Mesenchymal stem cell (in vitro differentiated cells and primary cell): ENCODE data around the gene TDP1.

Experiments
- DNase-seq: peaks from one replicate; pipeline ENCODE4 v3.0.0-alpha.2; 2013
- H2AFZ ChIP-seq: one replicate; pipeline ENCODE4 v1.6.1; 2013; ENCODE audit warnings: low read depth, mild to moderate bottlenecking, control low read depth, inconsistent platforms, low read length, moderate library complexity
- H2AK5ac ChIP-seq: 2 replicates; pipeline ENCODE4 v1.6.1; 2013; ENCODE audit warnings: low read length, moderate library complexity, mild to moderate bottlenecking, inconsistent platforms; ENCODE audit not compliant: severe bottlenecking
- H2BK120ac ChIP-seq: one replicate; pipeline ENCODE4 v1.6.1; 2013; ENCODE audit warnings: low read depth, mild to moderate bottlenecking, inconsistent platforms, low read length, moderate library complexity
- H2BK12ac ChIP-seq, 2 experiments: one replicate each; pipeline ENCODE4 v1.6.1; 2013; ENCODE audit warnings: inconsistent platforms in 2 of 2, low read length in 2 of 2, mild to moderate bottlenecking in 2 of 2, moderate library complexity in 2 of 2, control low read depth in 1 of 2
- H2BK15ac ChIP-seq: one replicate; pipeline ENCODE4 v1.6.1; 2013; ENCODE audit warnings: mild to moderate bottlenecking, low read depth, inconsistent platforms; ENCODE audit not compliant: poor library complexity, severe bottlenecking
- H2BK5ac ChIP-seq: 2 replicates; pipeline ENCODE4 v1.6.1; 2013; ENCODE audit warnings: low read depth, mild to moderate bottlenecking, low read length, control low read depth, inconsistent platforms; ENCODE audit not compliant: poor library complexity, severe bottlenecking
- H3K14ac ChIP-seq, 2 experiments: one replicate each; pipeline ENCODE4 v1.6.1; 2013; ENCODE audit warnings: inconsistent platforms in 2 of 2, low read length in 2 of 2, control low read depth in 1 of 2, mild to moderate bottlenecking in 1 of 2, moderate library complexity in 1 of 2
- H3K18ac ChIP-seq, 2 experiments: one replicate each; pipeline ENCODE4 v1.6.1; 2013; ENCODE audit warnings: inconsistent platforms in 2 of 2, low read length in 2 of 2, control low read depth in 1 of 2, low read depth in 1 of 2, mild to moderate bottlenecking in 1 of 2
- H3K23ac ChIP-seq, 2 experiments: one replicate each; pipeline ENCODE4 v1.6.1; 2013; ENCODE audit warnings: inconsistent platforms in 2 of 2, low read length in 2 of 2, mild to moderate bottlenecking in 2 of 2, moderate library complexity in 2 of 2, control low read depth in 1 of 2
- H3K27ac ChIP-seq: 2 replicates; pipeline ENCODE4 v1.5.1; 2013; ENCODE audit warnings: mild to moderate bottlenecking, moderate library complexity, low read length, control low read depth, inconsistent platforms; ENCODE audit not compliant: poor library complexity, severe bottlenecking
- H3K27me3 ChIP-seq, 2 experiments: 2 replicates each; pipeline versions ENCODE4 v1.6.1 to v1.7.0; 2013; ENCODE audit warnings: low read length in 2 of 2, mild to moderate bottlenecking in 2 of 2, moderate library complexity in 2 of 2, control low read depth in 1 of 2, inconsistent platforms in 1 of 2; ENCODE audit not compliant: control insufficient read depth in 1 of 2, insufficient read depth in 1 of 2
- H3K36me3 ChIP-seq, 2 experiments: 2 replicates each; pipeline versions ENCODE4 v1.6.1 to v1.7.0; 2013; ENCODE audit warnings: low read length in 2 of 2, control low read depth in 1 of 2, inconsistent platforms in 1 of 2, low read depth in 1 of 2, mild to moderate bottlenecking in 1 of 2; ENCODE audit not compliant: insufficient read depth in 2 of 2, control insufficient read depth in 1 of 2
- H3K4ac ChIP-seq, 2 experiments: one replicate each; pipeline ENCODE4 v1.6.1; 2013; ENCODE audit warnings: inconsistent platforms in 2 of 2, low read length in 2 of 2, mild to moderate bottlenecking in 2 of 2, moderate library complexity in 2 of 2, control low read depth in 1 of 2, low read depth in 1 of 2
- H3K4me1 ChIP-seq: 2 replicates; pipeline ENCODE4 v1.6.1; 2013; ENCODE audit warnings: low read depth, low read length, control low read depth; ENCODE audit not compliant: control insufficient read depth, insufficient read depth
- H3K4me2 ChIP-seq: 2 replicates; pipeline ENCODE4 v1.6.1; 2013; ENCODE audit warnings: low read length, mild to moderate bottlenecking, inconsistent platforms; ENCODE audit not compliant: poor library complexity, severe bottlenecking
- H3K4me3 ChIP-seq, 2 experiments: 2 replicates each; pipeline versions ENCODE4 v1.5.1 to v1.7.0; 2013; ENCODE audit warnings: low read length in 2 of 2, mild to moderate bottlenecking in 2 of 2, control low read depth in 1 of 2, low read depth in 1 of 2; ENCODE audit not compliant: insufficient read depth in 1 of 2
- H3K79me1 ChIP-seq: replicated peaks from 2 replicates; pipeline ENCODE4 v1.6.1; 2013; ENCODE audit warnings: mild to moderate bottlenecking, control low read depth, low read length, inconsistent platforms; ENCODE audit not compliant: poor library complexity, severe bottlenecking
- H3K9ac ChIP-seq: 2 replicates; pipeline ENCODE4 v1.7.0; 2013; ENCODE audit warnings: mild to moderate bottlenecking, low read length, moderate library complexity
- H3K9me3 ChIP-seq: 2 replicates; pipeline ENCODE4 v1.7.0; 2013; ENCODE audit warnings: mild to moderate bottlenecking, low read length; ENCODE audit not compliant: control insufficient read depth
- H4K8ac ChIP-seq: one replicate; pipeline ENCODE4 v1.6.1; 2013; ENCODE audit warnings: inconsistent platforms, mild to moderate bottlenecking, low read length, moderate library complexity
- H4K91ac ChIP-seq: one replicate; pipeline ENCODE4 v1.6.1; 2013; ENCODE audit warnings: mild to moderate bottlenecking, low read length, inconsistent platforms
- WGBS: methylation state at CpG from one replicate; pipeline ENCODE4 v1.1.7; 2013; ENCODE audit warnings: mixed read lengths; 5-methylcytosine and 5-hydroxymethylcytosine counted together

The TDP1 gene

DNA sequence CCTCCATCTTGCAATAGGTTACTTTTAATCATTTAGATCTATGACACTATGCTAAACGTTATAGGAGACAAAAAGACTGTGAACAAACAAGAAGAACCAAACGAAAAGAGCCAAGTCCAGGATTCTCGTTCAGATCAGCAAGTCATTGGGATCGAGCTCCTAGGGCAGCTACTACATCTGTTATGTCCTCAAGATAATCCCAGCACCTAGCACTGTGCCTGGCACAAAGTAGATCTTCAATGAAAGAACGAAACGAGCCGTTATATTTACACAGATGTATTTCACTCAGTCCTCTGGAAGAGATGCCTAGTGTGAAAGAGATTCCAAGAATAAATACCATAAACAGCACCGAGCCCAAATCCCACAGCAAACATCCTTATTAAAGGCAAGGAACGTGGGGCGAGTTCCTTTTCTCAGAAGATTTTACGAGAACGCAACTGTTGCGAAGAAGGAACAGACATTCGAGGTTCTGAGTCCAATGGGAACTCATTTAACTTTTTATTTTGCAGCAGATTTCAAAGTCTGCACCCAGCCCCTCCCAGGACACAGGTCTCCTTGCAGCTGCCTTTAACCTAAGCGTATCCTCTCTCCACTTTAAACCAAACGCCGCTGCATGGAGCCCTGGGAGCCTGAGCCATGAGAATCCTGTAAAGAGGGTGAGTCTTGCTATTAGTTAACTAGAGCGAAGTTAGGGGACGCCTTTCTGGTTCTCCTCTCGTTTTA, 544 bp upstream of the TDP1 start:
- Histone ChIP-seq H3K27me3 (no peaks in the 10 kb centered on the region), H3K36me3 (peaks cover 8 to 25% of the 10 kb centered on the region in 2 experiments), H2BK120ac (no peak overlapping the region), H3K4me1 (peaks cover 11% of the 10 kb centered on the region), H3K18ac (peak overlapping the region in 1 of 2 experiments; percentile 58), H4K91ac (no peak overlapping the region), H2AK5ac (no peak overlapping the region), H3K9me3 (no peaks in the 10 kb centered on the region), H3K4me3 (peak overlapping the region; percentile 29 to 86), H3K9ac (peak overlapping the region; percentile 89), H2AFZ (no peak overlapping the region), H3K4ac (no peak overlapping the region), H3K14ac (no peak overlapping the region), H3K79me1 (peaks cover 23% of the 10 kb centered on the region), H2BK12ac (no peak overlapping the region), H2BK5ac (peak overlapping the region; percentile 47), H3K27ac (peak overlapping the region; percentile 78), H3K4me2 (peak overlapping the region; percentile 87), H3K23ac (no peak overlapping the region), H2BK15ac (no peak overlapping the region), H4K8ac (no peak overlapping the region)
- 9% methylated on average over 20 of the region's 20 CpGs for WGBS
- no peak for DNase-seq

DNA sequence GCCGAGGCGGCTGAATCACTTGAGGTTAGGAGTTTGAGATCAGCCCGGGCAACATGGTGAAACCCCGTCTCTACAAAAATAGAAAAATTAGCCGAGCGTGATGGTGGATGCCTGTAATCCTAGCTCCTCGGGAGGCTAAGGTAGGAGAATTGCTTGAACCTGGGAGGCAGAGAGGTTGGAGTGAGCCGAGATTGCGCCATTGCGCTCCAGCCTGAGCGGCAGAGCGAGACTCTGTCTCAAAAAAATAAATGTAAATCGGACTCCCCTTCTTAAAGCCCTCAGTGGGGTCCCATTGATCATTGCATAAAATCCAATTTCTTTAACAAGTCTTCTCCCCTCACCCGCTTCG, 908 bp downstream of the TDP1 start:
- Histone ChIP-seq H3K23ac (peak overlapping the region in 1 of 2 experiments; percentile 53), H3K4ac (no peak overlapping the region), H3K27ac (peak overlapping the region; percentile 91), H3K4me2 (peak overlapping the region; percentile 94), H3K79me1 (peaks cover 25% of the 10 kb centered on the region), H2BK120ac (no peak overlapping the region), H2BK12ac (no peak overlapping the region), H3K14ac (no peak overlapping the region), H2BK15ac (no peak overlapping the region), H3K27me3 (no peaks in the 10 kb centered on the region), H2BK5ac (no peak overlapping the region), H3K4me3 (peak overlapping the region; percentile 86 to 96), H2AK5ac (no peak overlapping the region), H2AFZ (no peak overlapping the region), H3K36me3 (peaks cover 8 to 16% of the 10 kb centered on the region in 2 experiments), H3K9me3 (no peaks in the 10 kb centered on the region), H4K91ac (no peak overlapping the region), H3K9ac (peak overlapping the region; percentile 89), H3K4me1 (peaks cover 11% of the 10 kb centered on the region), H3K18ac (peak overlapping the region in 1 of 2 experiments; percentile 91), H4K8ac (no peak overlapping the region)
- 18% methylated on average over 15 of the region's 15 CpGs for WGBS
- no peak for DNase-seq

DNA sequence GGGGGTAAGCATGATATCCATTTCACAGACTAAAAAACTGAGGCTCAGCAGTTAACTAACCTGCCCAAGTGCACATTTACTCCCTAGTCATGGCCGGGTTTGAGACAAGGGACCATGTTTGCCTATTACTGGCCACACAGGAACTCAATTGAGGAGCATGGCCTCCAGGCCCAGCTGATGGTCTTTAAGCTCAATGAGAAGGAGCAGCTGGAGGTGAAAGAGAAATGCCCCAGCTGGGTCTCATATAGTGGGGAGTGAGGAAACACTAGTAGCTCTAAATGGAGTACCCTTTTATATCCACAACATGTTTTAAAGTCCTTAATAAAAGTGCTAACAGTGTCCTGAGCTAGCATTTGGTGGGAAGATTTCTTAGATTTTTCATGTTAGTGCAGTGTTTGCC, 1.6 kb downstream of the TDP1 start:
- DNase-seq: peak; percentile 11
- no peak overlapping the region for H2BK12ac ChIP-seq
- no peak overlapping the region for H2BK5ac ChIP-seq
- H3K27me3 ChIP-seq: no peaks in the 10 kb centered on the region
- H4K91ac ChIP-seq: no peak overlapping the region
- no peak overlapping the region for H2AFZ ChIP-seq
- H3K4me1 ChIP-seq: peaks cover 11% of the 10 kb centered on the region
- H3K27ac ChIP-seq: peak overlapping the region; percentile 13
- peak overlapping the region in 1 of 2 experiments; percentile 86 for H3K4me3 ChIP-seq
- 92% methylated on average over 1 of the region's 1 CpG for WGBS
- no peak overlapping the region for H2BK15ac ChIP-seq
- H3K18ac ChIP-seq: no peak overlapping the region
- no peaks in the 10 kb centered on the region for H3K9me3 ChIP-seq
- peak overlapping the region; percentile 70 for H2AK5ac ChIP-seq
- H3K9ac ChIP-seq: peak overlapping the region; percentile 89
- H2BK120ac ChIP-seq: no peak overlapping the region
- H3K79me1 ChIP-seq: peaks cover 27% of the 10 kb centered on the region
- H3K23ac ChIP-seq: no peak overlapping the region
- no peak overlapping the region for H3K4me2 ChIP-seq
- H4K8ac ChIP-seq: no peak overlapping the region
- no peak overlapping the region for H3K4ac ChIP-seq
- H3K36me3 ChIP-seq: peaks cover 8 to 16% of the 10 kb centered on the region in 2 experiments
- H3K14ac ChIP-seq: no peak overlapping the region

DNA sequence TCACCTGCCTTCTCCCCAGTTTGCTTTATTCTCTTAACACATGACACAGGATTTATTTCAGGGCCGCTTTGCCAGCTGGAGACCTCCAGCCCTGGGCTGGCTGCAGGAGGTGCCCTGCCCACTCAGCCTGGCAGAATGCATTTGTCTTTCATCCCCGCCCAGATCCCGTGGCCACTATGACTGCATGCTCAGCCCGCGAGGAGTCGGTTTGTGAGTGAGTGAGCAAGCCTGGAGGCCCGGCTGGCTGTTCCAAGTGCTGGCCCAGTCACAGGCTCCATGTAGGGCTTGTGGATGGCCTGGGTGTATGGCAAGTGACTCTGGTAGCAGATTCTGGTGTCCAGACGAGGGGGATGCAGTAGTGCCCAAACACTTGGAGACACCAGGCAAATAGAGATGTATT, 2.1 kb downstream of the TDP1 start:
- Histone ChIP-seq H4K91ac (no peak overlapping the region), H2BK12ac (peak overlapping the region in 1 of 2 experiments; percentile 69), H2BK5ac (no peak overlapping the region), H3K4me3 (no peak overlapping the region), H2BK120ac (no peak overlapping the region), H3K4ac (no peak overlapping the region), H4K8ac (peak overlapping the region; percentile 39), H3K36me3 (peaks cover 11 to 18% of the 10 kb centered on the region in 2 experiments), H2BK15ac (no peak overlapping the region), H3K23ac (peak overlapping the region in 1 of 2 experiments; percentile 53), H3K4me2 (no peak overlapping the region), H3K9ac (no peak overlapping the region), H3K27me3 (no peaks in the 10 kb centered on the region), H3K79me1 (peaks cover 28% of the 10 kb centered on the region), H3K4me1 (peaks cover 11% of the 10 kb centered on the region), H3K27ac (no peak overlapping the region), H3K9me3 (no peaks in the 10 kb centered on the region), H3K14ac (no peak overlapping the region), H2AFZ (peak overlapping the region; percentile 43), H2AK5ac (peak overlapping the region; percentile 50), H3K18ac (no peak overlapping the region)
- DNase-seq: peak; percentile 14
- WGBS: 84% methylated on average over 8 of the region's 8 CpGs
